Measurements from ENCODE around the gene FARP2.

GRCh38 chr2:241502281-241502680 lies 146.2 kb downstream of the FARP2 start:
- TF ChIP-seq, protein P1, sequence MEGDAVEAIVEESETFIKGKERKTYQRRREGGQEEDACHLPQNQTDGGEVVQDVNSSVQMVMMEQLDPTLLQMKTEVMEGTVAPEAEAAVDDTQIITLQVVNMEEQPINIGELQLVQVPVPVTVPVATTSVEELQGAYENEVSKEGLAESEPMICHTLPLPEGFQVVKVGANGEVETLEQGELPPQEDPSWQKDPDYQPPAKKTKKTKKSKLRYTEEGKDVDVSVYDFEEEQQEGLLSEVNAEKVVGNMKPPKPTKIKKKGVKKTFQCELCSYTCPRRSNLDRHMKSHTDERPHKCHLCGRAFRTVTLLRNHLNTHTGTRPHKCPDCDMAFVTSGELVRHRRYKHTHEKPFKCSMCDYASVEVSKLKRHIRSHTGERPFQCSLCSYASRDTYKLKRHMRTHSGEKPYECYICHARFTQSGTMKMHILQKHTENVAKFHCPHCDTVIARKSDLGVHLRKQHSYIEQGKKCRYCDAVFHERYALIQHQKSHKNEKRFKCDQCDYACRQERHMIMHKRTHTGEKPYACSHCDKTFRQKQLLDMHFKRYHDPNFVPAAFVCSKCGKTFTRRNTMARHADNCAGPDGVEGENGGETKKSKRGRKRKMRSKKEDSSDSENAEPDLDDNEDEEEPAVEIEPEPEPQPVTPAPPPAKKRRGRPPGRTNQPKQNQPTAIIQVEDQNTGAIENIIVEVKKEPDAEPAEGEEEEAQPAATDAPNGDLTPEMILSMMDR (IDR thresholded peaks at IDR 0.05): no peak
- no peak for TF ChIP-seq POLR2A (IDR thresholded peaks at IDR 0.05; ENCODE audit: low read depth)
- no peak for TF ChIP-seq EP300 (IDR thresholded peaks at IDR 0.05)

Measured in esophagus muscularis mucosa (tissue), 4 donors.